SK-N-MC (cell line): Measurements from ENCODE around the gene SERPIND1.

Source experiments
- EZH2 ChIP-seq: fragments of 200-600 bp; sonication (generic); IDR thresholded peaks from one replicate; pipeline ENCODE4 v1.6.1; 2017; ENCODE audit warnings: antibody characterized with exemption
- POLR2AphosphoS5 ChIP-seq: IDR thresholded peaks from 2 replicates; pipeline ENCODE4 v1.6.1; 2012; ENCODE audit warnings: mild to moderate bottlenecking, low read depth, low read length, borderline replicate concordance

- no peak for TF ChIP-seq EZH2
- no peak for TF ChIP-seq POLR2AphosphoS5
Observed at GRCh38 chr22:20788627-20789344, 14.9 kb downstream of the SERPIND1 start.
